ENCODE results near the gene ZNF213.

DNA sequence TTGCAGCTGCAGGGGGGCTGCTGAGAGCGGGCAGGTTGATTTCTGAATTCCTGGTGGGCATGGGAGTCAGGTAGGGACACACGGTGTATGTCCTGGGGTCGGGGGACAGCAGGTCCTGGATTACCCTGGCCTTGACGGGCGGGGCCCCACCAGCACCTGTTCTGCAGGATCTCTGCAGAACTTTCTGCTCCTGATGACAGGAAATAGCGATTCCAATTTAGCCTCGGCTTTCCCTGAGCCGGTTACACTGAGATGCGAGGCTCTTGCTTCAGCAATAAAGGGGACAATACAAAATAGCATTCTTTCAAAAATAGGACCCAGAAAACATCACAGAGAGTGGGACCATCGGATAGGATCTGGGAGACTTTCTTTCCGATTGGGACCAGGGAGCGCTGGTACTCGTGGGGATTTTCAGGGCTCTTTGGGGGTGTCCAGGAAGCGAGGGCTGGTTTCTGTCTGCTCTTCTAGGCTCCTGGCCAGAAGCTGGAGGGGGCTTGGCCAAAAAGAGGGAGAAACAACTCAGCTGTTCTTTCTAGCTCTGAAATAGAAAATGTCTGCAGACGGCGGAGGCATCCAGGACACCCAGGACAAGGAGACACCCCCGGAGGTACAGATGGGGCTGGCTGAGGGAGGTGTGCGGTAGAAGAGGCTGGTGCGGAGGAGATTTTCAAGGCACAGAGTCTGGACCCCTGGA lies 21.8 kb upstream of the ZNF213 start:
- TF ChIP-seq, protein P1, sequence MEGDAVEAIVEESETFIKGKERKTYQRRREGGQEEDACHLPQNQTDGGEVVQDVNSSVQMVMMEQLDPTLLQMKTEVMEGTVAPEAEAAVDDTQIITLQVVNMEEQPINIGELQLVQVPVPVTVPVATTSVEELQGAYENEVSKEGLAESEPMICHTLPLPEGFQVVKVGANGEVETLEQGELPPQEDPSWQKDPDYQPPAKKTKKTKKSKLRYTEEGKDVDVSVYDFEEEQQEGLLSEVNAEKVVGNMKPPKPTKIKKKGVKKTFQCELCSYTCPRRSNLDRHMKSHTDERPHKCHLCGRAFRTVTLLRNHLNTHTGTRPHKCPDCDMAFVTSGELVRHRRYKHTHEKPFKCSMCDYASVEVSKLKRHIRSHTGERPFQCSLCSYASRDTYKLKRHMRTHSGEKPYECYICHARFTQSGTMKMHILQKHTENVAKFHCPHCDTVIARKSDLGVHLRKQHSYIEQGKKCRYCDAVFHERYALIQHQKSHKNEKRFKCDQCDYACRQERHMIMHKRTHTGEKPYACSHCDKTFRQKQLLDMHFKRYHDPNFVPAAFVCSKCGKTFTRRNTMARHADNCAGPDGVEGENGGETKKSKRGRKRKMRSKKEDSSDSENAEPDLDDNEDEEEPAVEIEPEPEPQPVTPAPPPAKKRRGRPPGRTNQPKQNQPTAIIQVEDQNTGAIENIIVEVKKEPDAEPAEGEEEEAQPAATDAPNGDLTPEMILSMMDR (IDR thresholded peaks at IDR 0.05) = no peak
- TF ChIP-seq POLR2A (IDR thresholded peaks at IDR 0.05) = no peak

Data from esophagus squamous epithelium (tissue), 4 donors.